Spleen (tissue), 11 donors: Measurements from ENCODE around the gene FCRL4. TPM values are rescaled to one million over a fixed set of nuclear protein-coding genes. Genes with fewer than 3 reads are reported as not detected.

ENCODE experiments used
- DNase-seq: peaks from one replicate; pipeline ENCODE4 v3.0.0-alpha.2; 2020
- H3K27ac ChIP-seq, 8 donors: fragments of 200-600 bp; sonication (generic) in 7 of 8; 1 replicate in 4 of 8; 2 replicates in 4 of 8; pipeline versions ENCODE4 v1.5.0 to v1.8.0; 2016 to 2021; ENCODE audit warnings: inconsistent platforms in 4 of 8, mild to moderate bottlenecking in 4 of 8, moderate library complexity in 1 of 8
- H3K27me3 ChIP-seq, 7 donors: fragments of 200-600 bp; sonication (generic) in 6 of 7; replicated peaks in 1 of 7; 1 replicate in 4 of 7; 2 replicates in 3 of 7; pipeline versions ENCODE4 v1.5.0 to v1.8.0; 2016 to 2021; ENCODE audit warnings: inconsistent platforms in 3 of 7, mild to moderate bottlenecking in 1 of 7
- H3K36me3 ChIP-seq, 6 donors: fragments of 200-600 bp; sonication (generic) in 5 of 6; 1 replicate in 4 of 6; 2 replicates in 2 of 6; pipeline versions ENCODE4 v1.5.0 to v1.8.0; 2016 to 2021; ENCODE audit warnings: inconsistent platforms in 2 of 6
- H3K4me1 ChIP-seq, 6 donors: fragments of 200-600 bp; sonication (generic) in 5 of 6; 1 replicate in 3 of 6; 2 replicates in 3 of 6; pipeline versions ENCODE4 v1.5.0 to v1.8.0; 2016 to 2021; ENCODE audit warnings: inconsistent platforms in 3 of 6
- H3K4me3 ChIP-seq, 8 donors: fragments of 200-600 bp; sonication (generic) in 7 of 8; 1 replicate in 4 of 8; 2 replicates in 4 of 8; pipeline versions ENCODE4 v1.5.0 to v1.8.0; 2016 to 2021; ENCODE audit warnings: inconsistent platforms in 4 of 8, mild to moderate bottlenecking in 4 of 8, moderate library complexity in 2 of 8
- H3K9me3 ChIP-seq, 8 donors: fragments of 200-600 bp; sonication (generic) in 7 of 8; 1 replicate in 4 of 8; 2 replicates in 4 of 8; pipeline versions ENCODE4 v1.5.0 to v1.8.0; 2016 to 2021; ENCODE audit warnings: inconsistent platforms in 4 of 8
- POLR2A ChIP-seq, 3 donors: fragments of 450-650 bp; IDR thresholded peaks; one replicate each; pipeline ENCODE4 v1.5.1; 2017; ENCODE audit warnings: antibody characterized with exemption in 3 of 3, mild to moderate bottlenecking in 1 of 3
- POLR2AphosphoS5 ChIP-seq, 3 donors: sonication (generic); formaldehyde crosslinking; IDR thresholded peaks; one replicate each; pipeline ENCODE4 v1.5.1; 2017; ENCODE audit warnings: antibody characterized with exemption in 3 of 3
- WGBS, 5 donors: extraction: QIAGEN DNeasy Blood & Tissue Kit in 3 of 5; methylation state at CpG; one replicate each; pipeline versions ENCODE4 v1.1.5 to v1.1.7; 2013 to 2018; 5-methylcytosine and 5-hydroxymethylcytosine counted together
- intact Hi-C: fragments of 100-400 bp; cut with DNase I; formaldehyde crosslinking; loops from one replicate; pipeline ENCODE4 v1.15.0; 2023; ENCODE audit warnings: low total_unique reads
- polyA plus RNA-seq, 3 donors: library from polyadenylated mRNA; stranded (reverse); fragments of 200-250 nt; gene quantifications; one replicate each; pipeline ENCODE4 v1.2.1, GENCODE V29; 2013
- total RNA-seq, 7 donors: library from RNA; depleted of rRNA in 3 of 7; stranded (reverse); fragments of >200 nt in 3 of 7; fragmentation: NEBNext Ultra II Directional in 4 of 7; extraction: Animal tissue kit (Norgen Biotek cat#: 25700) in 4 of 7; gene quantifications; one replicate each; pipeline versions ENCODE4 v1.1.0 to v1.2.1, GENCODE V29; 2016 to 2021
- TF ChIP-seq, protein P1 (sequence below), 11 experiments: fragments of 200-600 bp in 7 of 11; fragments of 450-650 bp in 4 of 11; sonication (generic) in 4 of 11; IDR thresholded peaks in 8 of 11; conservative IDR thresholded peaks in 3 of 11; 1 replicate in 7 of 11; 2 replicates in 4 of 11; pipeline versions ENCODE4 v1.4.0 to v1.8.0; 2016 to 2021; ENCODE audit warnings: antibody characterized with exemption in 11 of 11, inconsistent platforms in 4 of 11, mild to moderate bottlenecking in 1 of 11
- donor health status: healthy with polysubstance abuse.
- donor health status: DM: no; HTN: no; CAD: no; lungs with moderate emphysema.
- donor health status: DM: no; HTN: no; CAD: no.
- donor health status: Bipolar disorder and iron deficiency.
- donor health status: healthy.
- donor health status: DM: no; HTN: no; CAD: no.
- donor health status: DM: yes; HTN: yes; CAD: no.

Gene FCRL4
- total and polyA plus RNA-seq, 10 donors, result 0.26 to 6.0 (median 1.9) TPM

DNA sequence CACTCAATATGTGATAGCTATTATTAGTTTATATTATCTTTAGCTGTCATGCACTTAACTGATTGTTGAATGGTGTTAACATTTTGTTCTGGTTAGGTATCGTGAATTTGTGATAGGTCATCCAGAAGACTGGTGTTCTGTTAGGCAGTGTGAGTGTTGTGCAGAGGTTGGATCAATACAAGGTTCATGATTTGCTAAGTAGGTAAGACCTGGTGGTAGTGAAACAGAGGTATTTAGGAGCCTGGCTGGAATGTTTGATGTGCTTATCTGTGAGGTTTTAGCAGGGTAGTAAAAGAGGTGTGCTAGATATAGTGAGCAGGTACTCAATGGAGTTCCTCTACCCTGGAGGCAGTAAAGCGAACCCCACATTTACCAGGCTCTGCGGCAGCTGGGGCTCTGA is 20.3 kb upstream of the FCRL4 start:
- 89 to 97% (median 92%) methylated on average over 3 of the region's 3 CpGs for WGBS, 5 donors
- TF ChIP-seq POLR2A (IDR thresholded peaks at IDR 0.05) (no peak), POLR2AphosphoS5 (IDR thresholded peaks at IDR 0.05) (no peak)
- TF ChIP-seq, protein P1, sequence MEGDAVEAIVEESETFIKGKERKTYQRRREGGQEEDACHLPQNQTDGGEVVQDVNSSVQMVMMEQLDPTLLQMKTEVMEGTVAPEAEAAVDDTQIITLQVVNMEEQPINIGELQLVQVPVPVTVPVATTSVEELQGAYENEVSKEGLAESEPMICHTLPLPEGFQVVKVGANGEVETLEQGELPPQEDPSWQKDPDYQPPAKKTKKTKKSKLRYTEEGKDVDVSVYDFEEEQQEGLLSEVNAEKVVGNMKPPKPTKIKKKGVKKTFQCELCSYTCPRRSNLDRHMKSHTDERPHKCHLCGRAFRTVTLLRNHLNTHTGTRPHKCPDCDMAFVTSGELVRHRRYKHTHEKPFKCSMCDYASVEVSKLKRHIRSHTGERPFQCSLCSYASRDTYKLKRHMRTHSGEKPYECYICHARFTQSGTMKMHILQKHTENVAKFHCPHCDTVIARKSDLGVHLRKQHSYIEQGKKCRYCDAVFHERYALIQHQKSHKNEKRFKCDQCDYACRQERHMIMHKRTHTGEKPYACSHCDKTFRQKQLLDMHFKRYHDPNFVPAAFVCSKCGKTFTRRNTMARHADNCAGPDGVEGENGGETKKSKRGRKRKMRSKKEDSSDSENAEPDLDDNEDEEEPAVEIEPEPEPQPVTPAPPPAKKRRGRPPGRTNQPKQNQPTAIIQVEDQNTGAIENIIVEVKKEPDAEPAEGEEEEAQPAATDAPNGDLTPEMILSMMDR (IDR thresholded peaks at IDR 0.05 in 8 of 11, conservative IDR thresholded peaks at IDR 0.05 in 3 of 11), result no peak
- no peak overlapping the region for H3K27ac ChIP-seq
- no peaks in the 10 kb centered on the region for H3K9me3 ChIP-seq
- H3K27me3 ChIP-seq, result peaks cover 0 to 6% (median 0%) of the 10 kb centered on the region in 7 donors
- intact Hi-C loops, result no loop called here
- H3K4me1 ChIP-seq, result peaks cover 0 to 10% (median 0%) of the 10 kb centered on the region in 6 donors
- H3K4me3 ChIP-seq, result no peak overlapping the region
- no peaks in the 10 kb centered on the region for H3K36me3 ChIP-seq
- DNase-seq, result no peak

DNA sequence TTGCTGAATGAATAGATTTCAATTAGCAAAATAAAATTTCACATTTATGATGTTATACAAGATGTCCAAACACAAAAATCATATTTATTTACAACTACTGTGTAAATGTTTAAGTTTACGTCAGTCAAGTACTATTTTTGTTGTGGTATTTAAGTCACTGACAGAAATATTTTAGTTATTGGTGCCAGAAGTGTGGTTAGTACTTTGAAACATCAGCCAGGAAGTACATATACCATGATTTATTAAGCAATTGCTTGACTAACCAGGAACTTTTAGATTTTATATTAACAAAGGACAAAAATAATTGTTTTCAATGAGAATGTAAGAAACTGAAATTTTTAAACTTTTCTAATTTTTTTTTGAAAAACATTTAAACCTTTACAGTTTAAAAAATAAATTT is 2.4 kb upstream of the FCRL4 start:
- no peak overlapping the region for H3K27ac ChIP-seq
- DNase-seq, result no peak
- peaks cover 0 to 33% (median 17%) of the 10 kb centered on the region in 6 donors for H3K4me1 ChIP-seq
- no peaks in the 10 kb centered on the region for H3K9me3 ChIP-seq
- WGBS, 5 donors, result 32 to 49% (median 43%) methylated on average over 1 of the region's 1 CpG
- TF ChIP-seq POLR2AphosphoS5 (IDR thresholded peaks at IDR 0.05), result no peak
- TF ChIP-seq POLR2A (IDR thresholded peaks at IDR 0.05), result no peak
- TF ChIP-seq, protein P1 (IDR thresholded peaks at IDR 0.05 in 8 of 11, conservative IDR thresholded peaks at IDR 0.05 in 3 of 11), result no peak
- H3K4me3 ChIP-seq, result no peak overlapping the region
- intact Hi-C loops, result no loop called here
- peaks cover 0 to 44% (median 0%) of the 10 kb centered on the region in 7 donors for H3K27me3 ChIP-seq
- no peaks in the 10 kb centered on the region for H3K36me3 ChIP-seq

DNA sequence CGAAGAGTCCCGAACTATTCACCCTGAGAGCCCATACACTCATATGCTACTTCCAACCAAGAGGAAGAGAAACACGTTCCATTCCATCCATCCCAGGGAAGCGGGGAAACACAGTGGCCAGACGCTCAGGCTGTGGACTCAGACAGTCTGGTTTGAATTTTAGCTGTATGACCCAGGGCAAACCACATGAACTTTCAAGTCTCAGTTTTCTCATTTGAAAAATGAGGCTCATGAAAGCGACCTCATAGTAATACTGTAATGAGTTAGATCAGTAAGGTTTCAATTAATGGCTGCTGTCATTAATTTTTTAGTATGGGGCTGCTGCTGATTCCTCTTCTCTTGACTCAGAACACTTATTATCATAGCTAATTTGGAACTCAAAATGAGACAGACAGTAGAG is 1.5 kb downstream of the FCRL4 start:
- H3K4me3 ChIP-seq, result no peak overlapping the region
- no peak overlapping the region for H3K27ac ChIP-seq
- H3K36me3 ChIP-seq, result no peaks in the 10 kb centered on the region
- no peak for DNase-seq
- 73 to 79% (median 77%) methylated on average over 6 of the region's 6 CpGs for WGBS, 5 donors
- no peaks in the 10 kb centered on the region for H3K9me3 ChIP-seq
- H3K27me3 ChIP-seq, result peaks cover 0 to 33% (median 0%) of the 10 kb centered on the region in 7 donors
- TF ChIP-seq POLR2AphosphoS5 (IDR thresholded peaks at IDR 0.05), result no peak
- no peak for TF ChIP-seq POLR2A (IDR thresholded peaks at IDR 0.05)
- TF ChIP-seq, protein P1 (IDR thresholded peaks at IDR 0.05 in 8 of 11, conservative IDR thresholded peaks at IDR 0.05 in 3 of 11), result no peak
- intact Hi-C loops, result no loop called here
- H3K4me1 ChIP-seq, result peaks cover 0 to 40% (median 24%) of the 10 kb centered on the region in 6 donors

DNA sequence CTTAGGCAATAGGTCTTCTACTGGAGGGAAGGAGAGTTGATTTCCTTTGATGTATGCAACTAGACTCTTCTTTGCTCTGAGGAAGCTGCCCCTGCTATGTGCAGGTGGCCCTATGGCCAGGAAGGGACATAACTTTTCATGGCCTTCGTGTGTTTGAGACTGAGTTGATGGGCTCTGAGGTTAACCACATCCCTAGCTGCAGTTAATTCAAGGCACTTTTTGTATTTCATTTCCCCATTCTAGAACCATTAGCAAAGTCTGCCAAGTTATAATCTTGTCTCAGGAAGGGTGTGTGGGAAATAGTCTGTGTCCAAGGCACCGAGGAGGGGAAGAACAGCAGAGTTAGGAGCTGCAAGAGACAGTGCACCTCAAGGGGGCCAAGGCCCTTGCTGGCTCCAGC is 2.5 kb downstream of the FCRL4 start:
- TF ChIP-seq POLR2AphosphoS5 (IDR thresholded peaks at IDR 0.05), result no peak
- TF ChIP-seq, protein P1 (IDR thresholded peaks at IDR 0.05 in 8 of 11, conservative IDR thresholded peaks at IDR 0.05 in 3 of 11), result no peak
- no peak for TF ChIP-seq POLR2A (IDR thresholded peaks at IDR 0.05)
- no peak overlapping the region for H3K27ac ChIP-seq
- no peak overlapping the region for H3K4me3 ChIP-seq
- DNase-seq, result no peak
- intact Hi-C loops, result no loop called here
- H3K36me3 ChIP-seq, result no peaks in the 10 kb centered on the region
- no peaks in the 10 kb centered on the region for H3K9me3 ChIP-seq
- peaks cover 0 to 39% (median 0%) of the 10 kb centered on the region in 7 donors for H3K27me3 ChIP-seq
- 6 to 25% (median 15%) methylated on average over 2 of the region's 2 CpGs for WGBS, 5 donors
- peaks cover 0 to 40% (median 24%) of the 10 kb centered on the region in 6 donors for H3K4me1 ChIP-seq
